ENCODE data around the gene NDUFS2.

NDUFS2 gene

DNA sequence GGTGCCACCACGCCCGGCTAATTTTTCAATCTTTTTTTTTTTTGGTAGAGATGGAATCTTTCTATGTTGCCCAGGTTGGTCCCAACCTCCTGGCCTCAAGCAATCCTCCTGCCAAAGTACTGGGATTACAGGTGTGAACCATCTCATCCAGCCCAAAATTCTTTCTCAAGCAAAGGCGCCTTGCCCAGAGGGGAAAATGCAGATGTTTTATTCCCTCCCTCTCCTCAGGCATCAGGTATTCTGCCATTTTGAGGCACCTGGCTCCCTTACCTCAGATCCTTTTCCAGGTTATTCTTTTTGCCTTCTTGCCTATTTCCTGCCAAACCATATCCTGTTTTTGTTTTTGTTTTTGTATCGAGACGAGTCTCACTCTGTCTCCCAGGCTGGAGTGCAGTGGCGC lies 13.8 kb upstream of the NDUFS2 start:
- TF ChIP-seq, protein P1, sequence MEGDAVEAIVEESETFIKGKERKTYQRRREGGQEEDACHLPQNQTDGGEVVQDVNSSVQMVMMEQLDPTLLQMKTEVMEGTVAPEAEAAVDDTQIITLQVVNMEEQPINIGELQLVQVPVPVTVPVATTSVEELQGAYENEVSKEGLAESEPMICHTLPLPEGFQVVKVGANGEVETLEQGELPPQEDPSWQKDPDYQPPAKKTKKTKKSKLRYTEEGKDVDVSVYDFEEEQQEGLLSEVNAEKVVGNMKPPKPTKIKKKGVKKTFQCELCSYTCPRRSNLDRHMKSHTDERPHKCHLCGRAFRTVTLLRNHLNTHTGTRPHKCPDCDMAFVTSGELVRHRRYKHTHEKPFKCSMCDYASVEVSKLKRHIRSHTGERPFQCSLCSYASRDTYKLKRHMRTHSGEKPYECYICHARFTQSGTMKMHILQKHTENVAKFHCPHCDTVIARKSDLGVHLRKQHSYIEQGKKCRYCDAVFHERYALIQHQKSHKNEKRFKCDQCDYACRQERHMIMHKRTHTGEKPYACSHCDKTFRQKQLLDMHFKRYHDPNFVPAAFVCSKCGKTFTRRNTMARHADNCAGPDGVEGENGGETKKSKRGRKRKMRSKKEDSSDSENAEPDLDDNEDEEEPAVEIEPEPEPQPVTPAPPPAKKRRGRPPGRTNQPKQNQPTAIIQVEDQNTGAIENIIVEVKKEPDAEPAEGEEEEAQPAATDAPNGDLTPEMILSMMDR (IDR thresholded peaks at IDR 0.05; ENCODE audit: low read depth, low read length), result no peak
- no peak overlapping the region for H3K4me3 ChIP-seq (replicated peaks in 1 of 2; ENCODE audit: low read depth in 2 of 2, low read length in 2 of 2)
- peak in 1 of 2 donors; percentile 46 for DNase-seq (ENCODE audit: low read depth in 2 of 2)

DNA sequence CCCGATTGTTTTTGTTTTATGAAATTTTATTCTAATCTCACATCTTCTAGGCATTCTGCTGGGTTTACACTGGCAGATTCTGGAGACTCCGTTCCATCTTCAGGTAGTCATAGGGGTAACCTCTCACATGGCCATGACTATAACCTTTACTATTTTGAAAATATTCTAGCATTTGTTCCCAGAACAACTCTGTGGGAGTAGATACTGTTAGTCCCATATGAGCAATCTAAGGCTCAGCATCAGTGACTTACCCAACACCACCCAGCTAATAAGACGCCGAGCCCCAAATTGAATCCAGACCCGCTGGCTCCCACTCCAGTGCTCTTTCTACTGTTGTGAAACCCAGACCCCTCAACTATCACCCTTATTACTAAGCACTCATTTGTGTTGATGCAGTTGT lies 13.1 kb upstream of the NDUFS2 start:
- TF ChIP-seq, protein P1 (IDR thresholded peaks at IDR 0.05; ENCODE audit: low read depth, low read length), result no peak
- peak in 1 of 2 donors; percentile 80 for DNase-seq (ENCODE audit: low read depth in 2 of 2)
- H3K4me3 ChIP-seq (replicated peaks in 1 of 2; ENCODE audit: low read depth in 2 of 2, low read length in 2 of 2), result no peak overlapping the region

DNA sequence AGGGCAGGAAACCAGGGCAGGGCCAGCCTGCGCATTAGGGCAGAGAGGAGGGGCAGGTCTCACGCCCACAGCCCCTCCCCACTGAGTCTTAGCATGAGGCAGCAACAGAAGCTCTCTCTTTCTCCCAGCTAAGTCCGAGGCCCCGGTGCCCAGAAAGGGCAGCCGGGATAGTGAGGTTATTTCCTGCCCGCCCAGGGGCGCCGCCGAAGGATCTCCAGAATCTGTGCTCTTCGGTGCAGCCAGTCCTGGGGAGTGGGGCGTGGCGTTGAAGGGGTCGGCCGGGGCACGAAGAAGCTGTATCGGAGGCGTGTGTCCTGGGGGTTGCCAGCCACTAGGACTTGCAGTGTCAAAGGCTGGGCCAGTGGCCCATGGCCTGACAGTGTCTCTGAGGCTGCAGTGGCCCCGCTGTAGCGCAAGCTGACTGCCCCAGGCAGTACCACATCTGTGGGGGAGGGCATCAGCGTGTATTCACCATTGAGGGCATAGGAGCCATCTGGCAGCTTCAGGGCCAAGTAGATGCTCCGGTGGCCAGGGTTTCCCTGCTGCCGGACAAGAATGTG lies 11.1 kb upstream of the NDUFS2 start:
- TF ChIP-seq, protein P1 (IDR thresholded peaks at IDR 0.05; ENCODE audit: low read depth, low read length), result no peak
- DNase-seq (ENCODE audit: low read depth in 2 of 2), result peak in 1 of 2 donors; percentile 10
- H3K4me3 ChIP-seq (replicated peaks in 1 of 2; ENCODE audit: low read depth in 2 of 2, low read length in 2 of 2), result no peak overlapping the region

DNA sequence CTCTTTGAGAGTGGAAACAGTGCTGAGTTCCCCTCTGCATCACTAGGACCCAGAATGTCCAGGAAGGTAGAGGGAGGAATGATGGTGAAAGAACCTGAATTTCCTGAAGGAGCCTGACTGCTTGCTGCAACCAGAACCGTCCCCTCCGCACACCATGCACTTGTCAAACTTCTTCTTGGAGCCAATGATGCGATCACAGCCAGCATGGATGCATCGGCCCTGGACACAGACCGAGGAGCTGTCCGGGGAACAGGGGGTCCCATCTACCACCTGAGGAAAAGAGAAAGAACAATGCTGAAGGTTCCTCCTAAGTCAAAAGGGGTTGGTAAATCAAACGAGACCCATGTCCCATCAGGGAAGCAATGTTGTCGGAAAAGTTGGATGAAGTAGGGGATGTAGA lies 10.2 kb upstream of the NDUFS2 start:
- TF ChIP-seq, protein P1 (IDR thresholded peaks at IDR 0.05; ENCODE audit: low read depth, low read length), result no peak
- DNase-seq (ENCODE audit: low read depth in 2 of 2), result no peak
- H3K4me3 ChIP-seq (replicated peaks in 1 of 2; ENCODE audit: low read depth in 2 of 2, low read length in 2 of 2), result no peak overlapping the region

DNA sequence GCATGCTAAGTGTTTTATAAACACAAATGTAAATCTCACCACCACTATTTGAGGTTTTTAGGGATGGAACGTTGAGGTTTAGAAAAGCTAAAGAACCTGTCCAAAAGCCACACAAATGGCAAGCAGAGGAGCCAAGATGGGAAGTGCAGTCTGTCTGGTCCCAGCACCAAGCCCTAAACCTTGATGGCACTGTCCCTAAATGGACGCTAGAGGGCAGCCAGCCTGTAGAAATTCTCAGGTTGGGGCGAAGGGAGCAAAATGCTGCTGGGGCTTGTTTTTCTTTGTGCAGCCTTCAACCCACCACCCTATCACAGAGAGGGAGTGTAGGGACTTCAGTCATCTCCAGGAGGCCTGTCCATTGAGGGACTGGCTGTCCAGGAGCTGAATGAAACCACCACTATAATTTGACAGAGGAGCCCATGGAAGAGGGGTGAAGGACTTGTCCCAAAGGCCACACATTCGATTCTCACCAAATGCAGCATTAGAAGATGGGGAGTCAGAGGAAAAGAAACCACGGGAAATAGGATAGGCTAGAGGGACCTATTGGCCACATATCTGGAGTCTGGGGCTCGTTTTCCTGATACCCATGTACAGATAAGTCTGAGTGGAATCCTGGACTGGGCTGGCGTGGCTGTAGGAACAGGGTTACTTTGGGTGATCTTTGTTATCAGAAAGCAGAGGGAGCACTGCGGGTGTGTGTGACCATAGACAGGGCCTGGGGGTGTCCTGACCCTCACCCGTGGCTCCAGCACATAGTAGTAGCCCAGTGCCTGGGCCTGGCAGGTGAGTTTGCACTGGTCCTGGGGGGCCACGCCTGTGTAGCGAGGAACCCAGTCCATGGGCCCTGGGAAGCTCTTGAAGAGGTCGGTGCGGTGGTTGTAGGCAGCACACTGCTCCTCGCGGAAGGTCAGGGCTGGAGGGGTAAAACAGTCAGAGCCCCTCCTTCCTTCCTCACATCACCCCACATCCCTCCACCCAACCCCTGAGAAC lies 9.4 kb upstream of the NDUFS2 start:
- TF ChIP-seq, protein P1 (IDR thresholded peaks at IDR 0.05; ENCODE audit: low read depth, low read length), result peak; percentile 87
- DNase-seq (ENCODE audit: low read depth in 2 of 2), result peak; percentile 84 to 85
- H3K4me3 ChIP-seq (replicated peaks in 1 of 2; ENCODE audit: low read depth in 2 of 2, low read length in 2 of 2), result no peak overlapping the region

DNA sequence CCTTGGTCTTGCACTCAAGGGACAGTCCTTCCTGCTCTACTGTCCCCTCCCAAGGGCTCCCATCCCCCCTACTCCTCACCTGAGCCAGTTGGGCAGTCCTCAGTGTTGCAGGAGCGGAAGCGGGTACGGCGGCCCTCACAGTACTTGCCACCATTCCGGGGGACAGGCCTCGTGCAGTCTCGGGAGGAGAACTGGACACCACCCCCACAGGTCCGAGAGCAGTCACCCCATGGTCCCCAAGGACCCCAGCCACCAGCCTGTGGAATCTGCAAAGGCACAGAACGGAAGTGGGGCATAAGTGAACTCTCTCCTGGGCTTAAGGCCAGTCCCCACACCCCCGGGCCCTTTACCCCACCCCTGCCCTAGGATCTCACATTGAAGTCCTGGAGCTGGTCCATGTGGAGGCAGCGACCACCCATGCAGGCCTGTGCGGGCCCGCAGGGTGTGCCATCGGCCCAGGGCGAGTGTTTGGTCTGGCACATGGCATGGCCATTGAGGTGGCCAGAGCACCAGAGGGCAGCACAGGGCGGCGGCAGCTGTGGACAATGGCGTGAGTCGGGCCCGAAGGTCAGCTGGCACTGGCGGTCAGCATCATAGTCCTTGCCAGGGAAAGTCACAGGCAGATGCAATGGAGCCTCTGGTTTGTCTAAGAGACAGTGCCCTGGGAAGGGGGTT lies 8.5 kb upstream of the NDUFS2 start:
- no peak overlapping the region for H3K4me3 ChIP-seq (replicated peaks in 1 of 2; ENCODE audit: low read depth in 2 of 2, low read length in 2 of 2)
- TF ChIP-seq, protein P1 (IDR thresholded peaks at IDR 0.05; ENCODE audit: low read depth, low read length), result peak; percentile 22
- DNase-seq (ENCODE audit: low read depth in 2 of 2), result peak in 1 of 2 donors; percentile 43
